HG03039 (cell line): ENCODE measurements around the gene ID1.
A peak's percentile ranks its signal among the peaks of the same experiment; 100 is the strongest.

ENCODE experiments used
- ATAC-seq: cut with Tn5 transposase; IDR thresholded peaks from one replicate; pipeline ENCODE4 v1.9.1; 2021; ENCODE audit warnings: mild to moderate bottlenecking, moderate library complexity; ENCODE audit not compliant: unreplicated experiment

Gene ID1

GRCh38 chr20:31605031-31605901, at the start of gene ID1:
TSS of gene ID1 (plus strand) at chr20:31605289. CDS start at chr20:31605388, 99 bp downstream.
- ATAC-seq: peak; percentile 83

DNA sequence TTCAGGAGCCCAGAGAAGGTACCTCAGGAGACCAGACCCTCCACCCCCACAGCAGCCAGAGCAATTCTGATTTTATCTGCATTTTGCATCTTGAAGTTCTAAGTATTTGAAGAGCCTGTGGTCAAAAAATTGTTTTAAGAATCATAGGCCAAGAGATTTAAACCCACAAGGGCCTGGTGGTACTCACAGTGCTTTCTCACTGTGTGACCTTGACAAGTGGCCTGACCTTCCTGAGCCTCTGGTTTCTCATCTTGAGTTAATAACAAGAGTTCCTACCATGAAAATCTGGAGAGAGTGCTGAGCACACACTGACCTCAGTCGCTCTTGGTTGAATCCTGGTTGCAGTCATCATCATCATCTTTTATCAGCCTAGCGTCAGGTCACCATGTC, 45.4 kb upstream of the ID1 start:
- ATAC-seq: no peak

DNA sequence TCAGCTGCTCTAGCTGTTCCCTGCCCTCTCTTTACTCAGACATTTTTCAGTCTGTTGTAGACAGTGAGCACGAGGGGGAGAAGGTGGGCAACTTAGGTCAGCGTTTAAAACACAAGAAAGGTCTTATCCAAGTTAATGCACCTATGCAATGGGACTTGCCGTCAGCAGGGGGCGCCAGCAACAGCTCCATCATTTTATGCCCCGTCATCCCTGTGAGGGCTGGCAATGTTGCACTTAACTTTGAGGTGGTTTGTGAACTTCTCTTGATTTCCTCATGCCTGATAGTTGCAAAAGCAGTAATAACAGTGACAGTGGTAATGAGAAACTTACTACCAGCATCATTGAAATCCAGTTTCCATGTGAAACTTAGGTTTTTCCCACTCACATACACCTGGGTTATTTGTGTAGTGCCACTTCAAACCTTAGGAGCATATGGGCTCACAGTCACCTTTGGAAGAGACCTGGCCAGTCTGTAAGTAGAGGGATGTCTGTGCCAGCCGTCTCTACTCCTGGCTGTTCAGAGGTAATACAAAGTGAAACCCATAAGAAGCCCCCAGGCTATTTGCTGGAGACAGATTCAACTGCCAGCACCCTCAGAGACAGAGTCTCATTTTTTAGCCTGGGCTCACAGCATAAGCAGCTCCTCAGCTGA, 44.9 kb upstream of the ID1 start:
- no peak for ATAC-seq

- no peak for ATAC-seq
Observed at GRCh38 chr20:31560746-31561598, 44.1 kb upstream of the ID1 start.

GRCh38 chr20:31562241-31562640, 42.8 kb upstream of the ID1 start:
- no peak for ATAC-seq

- ATAC-seq: no peak
Observed at GRCh38 chr20:31564284-31564683, 40.8 kb upstream of the ID1 start.

GRCh38 chr20:31565699-31566318, 39.3 kb upstream of the ID1 start:
- no peak for ATAC-seq

- no peak for ATAC-seq
Observed at GRCh38 chr20:31566319-31566657, 38.8 kb upstream of the ID1 start.

- no peak for ATAC-seq
Observed at GRCh38 chr20:31566658-31567379, 38.3 kb upstream of the ID1 start.

DNA sequence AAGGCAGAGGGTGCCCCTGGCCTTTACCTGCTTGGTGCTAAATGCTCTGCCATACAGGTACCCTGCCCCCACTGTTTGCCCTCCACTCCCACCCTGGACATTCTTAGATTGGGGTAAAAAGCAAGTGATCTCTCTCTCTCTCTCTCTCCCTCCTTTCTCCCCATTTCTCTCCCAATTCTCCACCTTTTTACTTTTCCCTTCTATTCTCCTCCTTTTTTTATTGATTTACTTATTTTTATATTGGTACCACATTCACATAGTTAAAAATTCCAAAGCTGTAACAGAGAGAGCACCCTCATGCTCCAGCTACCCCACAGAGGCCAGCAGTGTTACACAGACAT, 37.7 kb upstream of the ID1 start:
- ATAC-seq: no peak

GRCh38 chr20:31568041-31568731, 36.9 kb upstream of the ID1 start:
- no peak for ATAC-seq

DNA sequence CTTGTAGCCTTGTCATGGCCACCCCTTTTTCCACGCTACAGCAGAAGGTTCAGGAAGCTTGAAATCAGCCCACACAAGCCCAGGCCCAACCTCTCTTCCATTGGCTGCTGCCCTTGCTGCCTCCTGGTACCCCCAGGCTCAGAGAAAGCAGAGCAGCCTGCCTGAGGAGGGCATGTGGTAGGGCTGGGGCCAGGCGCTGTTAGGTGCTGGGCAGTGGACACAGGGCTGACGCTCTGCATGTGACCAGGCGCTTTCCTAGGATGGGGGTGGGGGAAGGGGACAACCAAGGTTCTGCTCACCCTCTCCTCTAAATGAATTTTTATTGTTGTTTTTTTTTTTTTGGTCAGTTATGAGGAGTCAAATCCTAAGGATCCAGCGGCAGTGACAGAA, 36.3 kb upstream of the ID1 start:
- ATAC-seq: no peak

GRCh38 chr20:31569163-31570020, 35.7 kb upstream of the ID1 start:
- ATAC-seq: no peak

DNA sequence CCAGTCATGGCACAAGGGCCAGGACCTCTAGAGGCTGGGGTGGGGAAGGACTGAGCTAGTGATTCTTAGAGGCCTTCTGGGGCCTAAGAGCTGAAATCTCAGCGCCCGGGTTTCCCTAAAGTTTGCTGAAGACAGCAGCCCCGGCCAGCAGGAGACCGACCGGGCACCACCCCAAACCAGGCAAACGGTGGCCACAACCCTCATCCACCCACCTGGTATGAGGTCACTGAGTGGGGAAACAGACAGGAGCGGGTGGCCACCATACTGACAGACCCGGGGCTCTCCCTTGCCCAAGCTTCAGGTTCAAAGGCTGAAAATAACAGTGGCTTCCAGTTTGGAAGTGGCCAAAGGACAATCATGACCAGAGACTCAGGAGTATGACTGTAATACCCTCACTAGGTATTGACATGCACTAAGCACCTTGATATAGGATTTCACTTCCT, 35.0 kb upstream of the ID1 start:
- no peak for ATAC-seq

DNA sequence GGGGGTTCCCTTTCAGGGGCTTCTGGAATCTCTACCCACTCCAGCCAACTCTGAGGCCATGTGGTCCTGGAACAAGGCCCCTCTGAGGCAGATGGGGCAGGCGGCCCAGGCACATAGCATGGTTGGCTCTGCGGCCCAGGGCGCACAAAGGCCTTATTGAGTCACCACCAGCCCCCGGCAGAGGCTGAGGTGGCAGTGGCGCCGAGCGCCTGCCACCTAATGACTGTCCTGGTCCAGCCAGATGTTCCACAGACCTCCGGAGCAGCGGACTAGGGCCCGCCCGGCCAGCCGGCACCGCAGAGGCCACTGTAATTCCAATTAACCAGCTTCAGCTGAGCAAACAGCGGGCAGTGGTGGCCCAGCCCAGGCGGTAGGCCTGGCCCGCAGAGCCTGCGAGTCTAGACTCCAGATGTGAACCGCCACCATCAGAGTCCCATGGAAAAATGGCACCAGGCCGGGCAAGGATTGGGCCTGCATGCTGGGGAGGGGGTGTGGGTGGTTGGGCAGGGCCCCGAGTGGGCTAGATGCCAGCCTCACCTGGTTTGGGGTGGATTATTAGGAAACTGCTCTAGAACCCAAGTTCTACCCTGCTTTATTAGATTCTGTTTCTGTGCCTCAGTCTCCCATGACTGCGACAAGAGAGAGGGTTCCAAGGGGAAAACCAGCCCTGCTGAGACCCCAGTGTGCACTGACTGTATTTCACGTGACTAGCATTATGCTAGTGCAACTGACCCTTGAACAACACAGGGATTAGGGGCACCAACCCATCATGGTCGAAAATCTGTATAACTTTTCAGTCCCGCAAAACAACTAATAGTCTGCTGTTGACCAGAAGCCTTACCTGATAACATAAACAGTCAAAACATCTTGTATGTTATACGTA, 34.1 kb upstream of the ID1 start:
- ATAC-seq: no peak

GRCh38 chr20:31572042-31572700, 32.9 kb upstream of the ID1 start:
- ATAC-seq: no peak

DNA sequence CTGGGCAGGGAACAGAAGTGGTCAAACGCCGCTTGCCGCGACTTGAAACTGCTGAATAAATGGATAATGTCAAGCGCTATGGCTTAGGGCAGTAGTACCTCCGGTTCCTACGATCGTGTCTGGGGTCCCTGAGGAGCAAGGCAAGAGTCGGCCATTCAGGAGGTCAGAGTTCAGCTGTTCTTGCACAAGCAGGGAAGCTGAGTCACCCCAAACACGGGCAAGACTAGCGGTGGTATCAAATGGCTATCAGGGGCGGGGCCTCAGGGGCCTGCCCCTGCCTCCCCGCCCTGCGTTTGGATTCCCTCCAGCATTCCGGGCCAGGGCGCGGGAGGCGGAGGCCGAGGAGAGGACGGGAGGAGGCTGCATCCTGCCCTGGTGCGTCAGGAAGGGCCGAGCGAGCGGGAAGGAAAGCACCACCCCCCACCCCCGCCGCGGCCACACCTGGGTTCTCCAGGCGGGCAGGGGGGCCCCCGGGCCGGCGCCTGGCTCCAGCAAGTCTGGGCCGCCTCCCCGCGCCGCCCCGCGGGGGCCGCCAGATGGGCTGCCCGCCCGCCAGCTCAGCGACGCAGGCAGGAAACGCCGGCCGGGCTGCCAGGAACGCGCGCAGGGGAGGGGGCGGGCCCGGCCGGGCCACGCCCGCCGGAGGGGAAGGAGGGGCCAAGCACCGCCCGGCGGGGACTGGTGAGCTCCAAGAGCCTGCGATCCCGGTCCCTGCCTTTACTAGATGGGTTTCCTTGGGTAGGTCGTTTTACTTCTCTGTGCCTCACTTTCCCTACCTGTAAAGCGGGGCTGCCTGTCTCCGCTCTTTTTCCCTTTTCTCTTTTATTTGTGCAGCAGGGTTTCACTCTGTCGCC, 32.2 kb upstream of the ID1 start:
- ATAC-seq: peak; percentile 80
